ENCODE data around the gene SLC37A2.

Gene SLC37A2

DNA sequence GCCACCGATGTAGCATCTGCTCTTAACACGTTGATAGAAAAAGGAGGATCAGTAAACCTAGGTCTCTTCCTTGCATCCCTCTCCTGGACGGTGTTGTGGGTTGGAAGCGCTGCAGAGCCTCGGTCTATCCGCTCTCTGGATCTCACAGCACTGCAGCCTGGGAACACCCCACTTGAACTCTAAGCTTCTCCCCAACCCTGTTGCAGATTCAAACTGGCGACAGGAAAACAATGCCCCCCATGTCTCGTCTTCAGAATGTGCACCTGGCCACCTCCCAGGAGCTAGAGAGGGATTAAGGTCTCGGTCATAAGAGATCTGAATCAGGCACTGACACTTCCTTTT is 47.9 kb downstream of the SLC37A2 start:
- DNase-seq (ENCODE audit: low spot score): no peak

DNA sequence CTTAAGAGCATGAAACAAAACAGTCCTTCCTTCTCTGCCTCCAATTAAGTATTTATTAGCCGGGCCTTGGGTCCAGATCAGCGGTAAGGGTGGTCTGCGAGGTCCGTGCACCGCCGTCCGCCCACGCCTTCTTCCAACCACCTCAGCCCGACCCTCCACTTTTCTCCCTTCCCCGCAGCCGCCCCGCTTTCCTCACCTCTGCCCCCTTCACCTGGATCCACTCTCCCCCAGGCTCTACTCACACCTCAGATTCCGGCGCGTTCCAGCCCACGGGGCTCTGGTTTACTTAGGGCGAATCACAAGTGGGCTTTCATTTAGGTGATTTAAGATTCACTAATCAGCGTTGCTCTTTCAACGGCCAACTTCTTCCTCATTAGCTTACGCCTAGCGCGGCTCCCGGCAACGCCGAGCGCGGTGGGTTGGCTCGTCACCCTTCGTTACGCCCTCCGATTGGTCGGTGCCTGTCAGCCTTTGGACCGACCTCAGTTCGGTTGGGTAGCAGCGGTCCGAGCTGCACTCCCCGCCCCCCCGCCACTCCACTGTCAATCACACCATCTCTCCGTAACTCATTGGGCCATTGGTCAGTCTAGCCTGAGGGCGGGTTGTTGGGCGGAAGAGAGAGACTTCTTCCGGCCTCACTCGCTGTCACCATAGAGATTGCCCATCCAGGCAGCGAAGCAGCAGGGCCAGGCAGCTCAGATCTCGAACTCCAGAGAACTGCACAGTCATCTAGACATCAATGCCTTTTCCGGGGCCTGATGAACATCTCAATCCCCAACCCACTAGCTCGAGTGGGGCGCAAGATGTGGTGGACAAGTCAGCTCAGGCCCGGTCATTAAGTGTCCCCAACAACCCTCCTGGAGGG is 48.5 kb downstream of the SLC37A2 start, which contains the start of gene TMEM218:
TSS of gene TMEM218 (minus strand) at position 284 of the 865 bp plus-strand sequence. CDS start 9,385 bp downstream, outside the sequence.
- peak; percentile 99 for DNase-seq (ENCODE audit: low spot score)

DNA sequence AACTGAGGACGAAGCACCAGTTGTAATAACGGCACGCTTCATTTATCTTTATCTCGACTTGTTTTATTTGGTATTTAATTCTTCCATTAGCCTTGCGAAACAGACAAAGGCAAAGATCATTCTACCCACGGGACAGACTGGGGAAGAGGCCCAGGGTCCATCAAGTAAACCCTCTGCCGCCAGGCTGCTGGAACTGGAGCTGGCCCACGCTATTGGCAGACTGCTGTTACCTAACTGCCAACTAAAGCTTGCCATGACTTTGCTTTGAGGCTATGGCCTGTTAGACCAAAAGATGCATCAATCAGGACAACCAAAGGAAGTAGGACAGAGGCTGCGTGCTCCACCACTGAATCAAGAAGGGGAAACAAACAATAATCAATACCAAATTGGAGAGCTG is 49.1 kb downstream of the SLC37A2 start:
- DNase-seq (ENCODE audit: low spot score): no peak

DNA sequence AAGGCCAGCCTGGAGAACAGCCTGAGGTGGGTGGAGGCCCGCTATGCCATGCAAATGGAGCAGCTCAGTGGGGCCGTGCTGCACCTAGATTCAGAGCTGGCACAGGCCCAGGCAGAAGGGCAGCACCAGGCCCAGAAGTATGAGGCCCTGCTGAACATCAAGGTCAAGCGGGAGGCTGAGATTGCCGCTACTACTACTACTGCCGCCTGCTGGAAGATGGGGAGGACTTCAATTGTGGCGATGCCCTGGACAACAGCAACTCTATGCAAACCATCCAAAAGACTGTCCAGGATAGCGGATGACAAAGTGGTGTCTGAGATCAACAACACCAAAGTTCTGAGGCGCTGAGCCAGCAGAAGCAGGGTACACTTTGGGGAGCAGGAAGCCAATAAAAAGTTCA is 51.4 kb downstream of the SLC37A2 start:
- no peak for DNase-seq (ENCODE audit: low spot score)

DNA sequence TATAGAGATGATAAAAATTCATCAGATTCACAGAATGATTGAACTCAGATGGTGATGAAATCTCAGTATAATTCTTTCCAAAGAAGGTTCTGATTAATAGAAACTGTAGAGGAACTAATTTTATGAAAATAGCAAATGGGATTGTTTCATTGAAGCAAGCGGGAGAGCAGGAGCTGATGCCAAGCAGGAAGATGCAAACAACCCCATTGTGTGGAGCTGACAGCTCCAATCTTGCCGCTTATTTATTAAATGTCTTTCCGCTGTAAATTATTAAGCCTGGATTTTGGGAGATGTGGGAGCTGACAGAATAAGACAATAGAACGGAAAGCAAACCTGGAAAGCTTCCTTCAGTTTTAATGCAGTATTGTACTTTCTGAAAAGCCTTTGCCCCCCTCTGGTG is 54.3 kb downstream of the SLC37A2 start:
- DNase-seq (ENCODE audit: low spot score): no peak

DNA sequence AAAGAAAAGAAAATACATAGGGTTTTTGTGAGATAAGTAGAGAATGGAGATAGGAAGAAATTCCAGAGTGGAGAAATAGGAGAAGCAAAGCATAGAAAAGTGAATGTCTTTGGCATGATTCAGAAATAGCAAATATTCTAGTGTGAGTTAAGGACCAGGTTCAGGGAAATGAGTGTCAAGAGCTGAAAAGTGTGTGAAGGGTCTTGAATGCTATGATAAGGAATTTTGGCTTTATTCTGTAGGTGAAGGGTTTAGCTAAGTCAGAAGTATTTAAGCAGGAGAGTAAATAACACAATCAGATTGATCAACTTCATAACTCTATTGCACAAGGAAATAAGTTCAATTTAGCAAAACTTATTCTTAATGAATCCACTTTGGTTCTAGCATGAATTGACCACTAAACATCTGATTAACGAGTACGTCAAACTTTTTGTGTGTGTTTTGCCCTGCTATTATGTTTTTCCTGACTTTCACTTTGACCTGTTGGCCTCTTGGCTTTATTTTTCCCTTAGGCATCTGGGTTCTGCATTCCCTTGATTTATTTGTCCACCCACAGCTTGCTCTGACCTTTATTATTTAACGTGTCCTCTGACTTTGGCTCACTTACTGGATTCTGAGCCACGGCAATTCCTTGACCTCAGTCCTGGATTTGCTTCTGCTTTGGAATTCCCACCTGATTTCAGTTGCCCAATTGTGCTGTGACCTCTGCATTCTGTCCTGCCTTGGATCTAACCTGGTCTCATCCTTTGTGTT is 60.3 kb downstream of the SLC37A2 start:
- no peak for DNase-seq (ENCODE audit: low spot score)

DNA sequence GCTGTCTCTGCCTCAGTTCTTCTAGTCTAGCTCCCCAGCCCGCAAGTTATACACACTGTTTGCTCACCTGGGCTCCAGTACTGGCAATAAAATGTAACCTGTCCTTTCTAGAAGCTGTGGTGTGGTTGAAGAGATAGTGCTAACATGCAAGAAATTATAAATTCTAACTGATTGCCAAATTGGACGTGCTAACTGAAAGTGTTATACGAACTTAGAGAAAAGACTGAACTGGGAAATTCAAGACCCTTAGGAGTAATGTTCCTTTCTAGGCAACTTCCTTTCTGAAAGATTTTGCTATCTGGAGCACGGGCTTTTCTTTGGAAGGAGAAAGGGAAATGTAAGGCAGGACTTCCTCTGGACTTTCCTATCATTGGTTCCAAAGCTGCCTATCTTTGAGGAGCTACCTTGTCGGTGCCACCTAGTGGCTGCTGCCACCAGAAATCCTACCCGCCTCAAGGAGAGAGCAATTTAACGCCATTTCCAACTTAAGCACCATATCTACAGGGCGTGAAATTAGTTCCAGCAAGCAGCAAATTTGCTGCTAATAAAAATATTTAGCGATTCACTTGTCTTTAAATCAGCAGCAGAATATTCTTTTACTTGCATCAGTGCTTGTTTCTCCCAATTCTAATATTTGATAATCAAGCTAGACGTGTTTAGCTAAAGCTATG is 61.0 kb downstream of the SLC37A2 start:
- DNase-seq (ENCODE audit: low spot score): peak; percentile 32

DNA sequence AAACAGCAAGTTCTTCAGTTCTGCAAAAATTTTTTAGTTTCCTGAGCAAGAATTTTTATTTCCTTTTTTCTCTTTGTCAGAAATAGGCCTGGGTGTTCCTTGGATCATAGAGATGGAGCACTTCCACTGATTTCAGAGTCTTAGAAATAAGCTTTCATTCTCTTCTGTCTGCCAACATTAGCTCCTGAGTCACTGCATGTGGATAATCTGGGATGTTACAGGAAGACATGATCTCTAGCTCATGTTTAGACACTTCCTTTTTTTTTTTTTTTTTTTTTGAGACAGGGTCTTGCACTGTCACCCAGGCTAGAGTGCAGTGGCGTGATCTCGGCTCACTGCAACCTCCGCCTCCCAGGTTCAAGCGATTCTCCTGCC is 61.5 kb downstream of the SLC37A2 start:
- DNase-seq (ENCODE audit: low spot score): no peak

DNA sequence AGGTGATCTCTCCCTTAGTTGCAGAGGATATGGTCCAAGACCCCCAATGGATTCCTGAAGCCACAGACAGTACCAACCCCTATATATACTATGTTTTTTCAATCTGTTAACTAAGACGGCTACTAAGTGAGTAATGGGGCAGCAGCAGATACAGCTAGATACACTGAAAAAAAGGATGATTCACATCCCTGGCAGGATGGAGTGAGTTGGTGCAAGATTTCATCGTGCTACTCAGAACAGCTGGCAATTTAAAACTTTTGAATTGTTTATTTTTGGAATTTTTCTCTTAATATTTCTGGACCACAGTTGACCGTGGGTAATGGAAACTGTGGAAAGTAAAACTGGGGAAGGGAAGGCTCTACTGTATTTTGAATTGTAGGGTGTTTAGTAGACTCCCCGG is 65.3 kb downstream of the SLC37A2 start:
- peak; percentile 57 for DNase-seq (ENCODE audit: low spot score)

DNA sequence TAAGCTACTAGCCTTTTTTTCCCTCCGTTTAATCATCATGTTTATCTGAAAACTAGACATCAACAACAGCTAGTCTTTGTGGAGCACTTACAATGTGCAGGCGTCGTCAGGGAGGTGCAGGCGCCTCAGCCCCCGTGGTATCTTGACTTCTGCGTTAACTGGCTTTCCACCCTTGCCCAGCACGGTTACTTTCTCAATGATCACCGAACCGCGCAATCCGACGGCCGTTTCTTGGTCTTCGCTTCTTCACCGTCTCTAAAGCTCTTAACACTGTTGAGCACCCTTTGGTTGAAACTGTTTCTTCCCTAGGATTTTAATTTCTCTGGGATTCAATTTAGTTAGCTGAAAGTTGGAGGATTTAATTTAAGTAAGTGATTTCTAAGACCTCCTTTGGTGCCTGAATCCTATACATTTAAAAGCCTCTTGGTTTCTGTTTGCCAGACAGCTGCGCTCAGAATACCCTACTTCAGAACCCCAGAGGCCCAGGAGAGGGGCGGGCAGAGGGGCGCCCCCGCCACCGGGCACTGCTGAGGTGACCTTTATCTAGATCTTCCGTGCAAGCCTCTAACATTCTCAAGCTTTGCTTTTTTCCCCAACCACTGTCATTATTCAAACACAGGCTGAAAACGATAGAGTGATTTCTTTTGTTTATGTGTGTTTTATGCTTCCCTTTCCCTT is 66.3 kb downstream of the SLC37A2 start:
- DNase-seq (ENCODE audit: low spot score): no peak

DNA sequence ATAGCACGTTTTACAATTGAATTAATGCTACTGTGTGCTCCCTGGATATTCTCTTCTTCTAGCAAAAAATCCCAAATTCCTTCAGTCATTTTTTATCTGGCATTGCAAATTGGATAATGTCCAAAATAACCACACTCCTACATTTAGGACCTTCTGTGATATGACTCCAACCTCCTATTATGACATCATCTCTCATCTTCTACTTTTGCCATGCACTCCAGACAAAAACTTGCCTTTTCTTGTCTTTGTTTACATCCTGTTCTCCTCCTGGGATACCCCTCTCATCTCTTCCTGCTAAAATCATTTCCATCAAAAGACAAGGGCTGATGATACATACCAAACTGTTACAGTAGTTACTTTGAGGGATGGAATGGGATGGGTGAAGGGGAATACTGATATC is 69.0 kb downstream of the SLC37A2 start:
- DNase-seq (ENCODE audit: low spot score): no peak

DNA sequence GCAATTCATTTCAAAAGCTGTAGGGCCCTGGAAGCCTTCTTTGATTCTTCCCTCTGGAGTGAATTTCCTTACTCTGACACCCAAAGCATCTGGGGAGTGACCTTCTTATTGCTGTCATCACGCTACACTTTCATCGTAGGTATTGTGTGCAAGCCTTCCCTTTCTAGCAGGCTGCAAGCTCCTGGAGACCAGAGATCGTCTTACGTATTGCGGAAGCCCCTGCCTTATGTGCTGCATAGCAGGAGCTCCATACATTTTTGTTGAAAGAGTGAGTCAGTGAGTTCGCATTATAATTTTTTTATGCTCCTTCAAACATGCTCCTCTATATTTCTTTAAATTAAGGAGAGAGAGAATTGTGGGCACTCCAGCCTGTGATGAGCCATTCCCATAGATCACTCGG is 69.5 kb downstream of the SLC37A2 start:
- DNase-seq (ENCODE audit: low spot score): no peak

DNA sequence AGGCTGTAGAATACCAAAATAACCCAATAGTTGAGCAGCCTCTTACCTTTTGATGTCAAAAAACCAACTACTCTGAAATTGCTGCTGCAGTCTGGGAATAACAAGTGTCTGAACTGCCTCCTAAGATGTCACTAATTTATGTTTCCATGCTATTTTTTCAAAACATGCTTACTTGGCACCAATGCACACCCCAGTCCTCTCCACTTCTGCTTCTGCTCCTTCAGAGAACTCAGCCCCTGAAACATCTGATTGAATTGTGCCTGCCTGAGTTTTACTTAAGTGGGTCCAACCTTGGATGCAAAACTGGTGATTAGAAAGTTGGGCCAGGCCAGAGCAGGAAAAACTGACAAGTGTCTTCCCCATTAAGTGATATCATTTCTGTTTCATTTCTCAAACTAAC is 72.9 kb downstream of the SLC37A2 start:
- no peak for DNase-seq (ENCODE audit: low spot score)

DNA sequence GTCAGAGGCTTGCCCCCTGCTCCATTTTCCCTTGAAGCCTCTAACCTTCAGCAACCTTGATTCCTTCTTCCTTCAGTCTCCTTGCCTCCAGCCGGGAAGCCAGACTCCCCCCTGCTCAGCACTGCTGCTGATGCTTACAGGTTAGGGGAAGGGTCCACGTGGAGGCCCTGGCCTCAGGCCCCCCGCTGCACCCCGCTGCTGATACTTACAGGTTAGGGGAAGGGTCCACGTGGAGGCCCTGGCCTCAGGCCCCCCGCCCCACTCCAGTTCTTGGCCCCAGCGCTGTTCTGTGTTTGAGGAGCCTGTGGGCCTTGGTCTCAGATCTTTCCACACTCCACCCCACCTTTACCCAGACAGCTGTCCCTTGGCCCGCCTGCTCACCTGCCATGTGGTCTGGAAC is 75.9 kb downstream of the SLC37A2 start:
- no peak for DNase-seq (ENCODE audit: low spot score)

DNA sequence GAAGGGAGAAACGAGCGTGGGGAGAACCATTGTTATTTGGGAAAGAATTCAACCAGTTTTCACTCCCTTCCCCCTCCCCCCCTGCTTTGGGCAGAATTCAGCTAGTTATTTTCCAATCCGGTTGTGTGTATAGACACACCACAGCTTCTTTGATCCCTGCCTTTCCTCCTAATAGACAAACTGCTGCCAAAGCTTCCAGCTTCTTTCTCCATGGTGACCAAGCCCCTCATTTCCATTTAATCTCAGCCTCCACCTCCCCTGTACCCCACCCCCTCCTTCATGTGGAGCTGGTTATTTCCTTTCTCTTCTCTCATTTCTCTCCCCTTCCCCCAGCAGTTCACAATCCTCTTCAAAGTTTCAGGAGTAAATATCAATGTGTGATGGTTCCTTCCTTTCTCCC is 76.7 kb downstream of the SLC37A2 start:
- DNase-seq (ENCODE audit: low spot score): no peak

All from AG08396 (cell line).